LHCN-M2 (cell line): Measurements from ENCODE around the gene SLC9A3. TPM values are rescaled to one million over a fixed set of nuclear protein-coding genes. Genes with fewer than 3 reads are reported as not detected.
"Not testable (repeated sequence)": the region's sequence is repeated elsewhere in the genome, so short reads cannot be mapped to it uniquely, and the experiment has no call there.

Experiments used
- DNase-seq: peaks from one replicate; pipeline ENCODE4 v3.0.0-alpha.2; 2012; ENCODE audit warnings: low read depth
- polyA plus RNA-seq: library from polyadenylated mRNA; unstranded; fragments of >200 nt; gene quantifications from one replicate; pipeline ENCODE4 v1.2.1, GENCODE V29; 2012; ENCODE audit warnings: missing spikeins
- total RNA-seq: library from RNA; depleted of rRNA; stranded (reverse); fragments of >200 nt; gene quantifications from 2 replicates; pipeline ENCODE4 v1.2.3, GENCODE V29; 2014; rRNA removed

SLC9A3 gene
- 4.2 and 4.4 TPM in 2 replicates for total RNA-seq
- 0.72 TPM for polyA plus RNA-seq

- no peak for DNase-seq
Observed at GRCh38 chr5:524234-524972, at the start of gene SLC9A3. Gene SLC9A3 (minus strand): TSS chr5:524449.

DNA sequence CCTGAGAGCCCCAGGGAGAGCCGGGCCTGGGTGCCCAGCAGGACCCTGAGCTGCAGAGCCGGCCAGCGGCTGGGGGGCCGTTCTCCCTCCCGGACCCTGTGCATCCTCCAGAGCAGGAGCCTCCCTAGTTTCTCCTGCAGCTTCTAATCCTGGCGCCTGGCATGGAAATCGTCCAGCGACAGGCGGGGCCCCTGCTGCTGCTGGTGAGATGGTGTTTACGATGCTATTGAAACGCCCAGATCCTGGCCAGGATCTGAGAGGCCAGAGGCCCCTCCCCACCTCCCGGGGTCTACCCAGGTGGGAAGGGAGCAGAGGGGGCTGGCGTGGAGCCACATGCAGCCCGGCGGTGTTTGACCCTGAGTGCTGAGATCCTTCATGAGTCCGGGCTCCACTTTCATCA, 49.7 kb upstream of the SLC9A3 start:
- DNase-seq = no peak

GRCh38 chr5:573206-573605, 49.0 kb upstream of the SLC9A3 start:
- no peak for DNase-seq

- no peak for DNase-seq
Observed at GRCh38 chr5:572398-573019, 48.3 kb upstream of the SLC9A3 start.

DNA sequence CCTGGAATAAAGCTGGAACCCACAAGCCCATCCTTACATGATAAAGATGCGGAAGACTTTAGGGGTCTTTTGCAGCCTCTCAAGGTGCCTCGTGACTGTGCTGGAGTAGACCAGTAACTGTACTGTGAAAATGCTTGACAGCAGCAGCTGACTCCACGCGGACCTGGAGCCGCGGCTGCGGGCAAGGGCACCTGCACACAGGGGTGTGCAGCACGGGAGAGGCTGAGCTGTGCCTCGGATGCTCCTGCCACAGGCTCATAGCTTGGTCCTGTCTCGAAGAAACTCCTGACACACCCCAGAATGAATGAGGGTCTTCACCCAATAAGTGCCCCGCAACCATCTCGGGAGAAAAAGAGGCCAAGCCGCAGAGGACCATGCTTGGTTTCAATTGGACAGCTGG, 47.5 kb upstream of the SLC9A3 start:
- DNase-seq = no peak

DNA sequence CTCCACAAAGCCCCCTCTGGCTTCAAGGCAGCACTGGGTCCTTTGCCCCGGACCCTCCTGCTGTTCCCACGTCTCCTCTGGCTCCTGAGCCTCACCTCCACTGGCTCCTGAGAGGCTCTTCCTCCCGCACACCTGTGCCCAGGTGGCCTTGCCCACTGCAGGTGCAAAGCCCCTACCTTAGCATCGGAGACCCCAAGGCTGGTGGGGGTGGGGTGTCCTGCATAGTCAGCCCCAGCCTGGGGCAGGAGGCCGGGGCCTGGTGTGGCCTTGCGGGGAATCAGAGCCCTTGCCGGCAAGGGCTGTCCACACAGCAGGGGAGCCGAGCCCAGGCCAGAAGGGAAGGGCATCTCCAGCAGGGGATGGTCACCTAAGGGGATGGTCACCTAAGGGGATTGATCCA, 46.6 kb upstream of the SLC9A3 start:
- DNase-seq = no peak

- no peak for DNase-seq
Observed at GRCh38 chr5:570446-570845, 46.2 kb upstream of the SLC9A3 start.

DNA sequence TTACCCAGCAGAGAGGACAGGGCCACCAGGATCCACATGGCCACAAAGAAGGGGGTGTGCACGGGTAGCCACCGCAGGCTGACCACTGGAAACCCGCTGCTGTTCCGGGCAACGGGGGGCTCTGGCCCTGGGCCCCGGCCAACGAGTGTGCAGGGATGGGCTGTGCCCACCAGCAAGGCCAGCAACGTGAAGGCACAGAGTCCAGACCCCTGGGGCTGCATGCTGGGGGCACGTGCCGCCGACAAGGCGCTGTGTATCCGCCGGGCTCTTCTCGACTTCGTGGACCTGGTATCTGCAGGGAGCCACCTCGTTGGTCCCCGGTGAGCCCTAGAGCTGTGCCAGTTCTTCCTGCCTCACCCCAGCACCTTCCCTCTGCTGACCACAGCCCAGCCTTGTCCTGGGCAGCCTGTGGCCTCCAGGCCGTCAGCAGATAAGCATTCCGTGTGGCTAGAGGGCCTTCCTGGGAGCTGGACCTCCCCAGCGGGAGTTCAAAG, 45.7 kb upstream of the SLC9A3 start:
- DNase-seq = no peak

DNA sequence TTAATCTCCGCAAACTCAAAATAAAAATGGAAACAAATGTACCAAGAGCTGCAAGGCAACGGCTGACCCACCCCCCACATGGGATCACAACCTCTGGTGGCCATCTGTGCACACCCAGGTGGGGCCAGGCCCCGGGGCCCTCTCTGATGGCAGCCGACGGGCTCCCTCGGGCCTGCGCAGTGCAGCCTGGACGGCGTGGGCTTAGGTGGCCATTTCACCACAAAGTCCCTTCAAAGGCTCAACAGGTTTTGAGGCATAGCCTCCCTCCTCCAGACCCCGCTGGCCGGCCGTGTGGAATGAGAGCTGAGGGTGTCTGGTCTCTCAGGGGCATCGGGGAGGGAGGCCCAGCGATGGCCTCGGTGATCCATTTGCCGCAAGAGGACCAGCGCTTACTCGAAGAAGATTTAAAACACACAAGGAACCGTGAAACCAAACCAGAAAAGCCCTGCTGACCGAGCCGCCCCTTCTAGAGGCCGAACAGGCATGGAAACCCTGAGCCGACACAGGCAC, 45.2 kb upstream of the SLC9A3 start:
- DNase-seq = no peak

DNA sequence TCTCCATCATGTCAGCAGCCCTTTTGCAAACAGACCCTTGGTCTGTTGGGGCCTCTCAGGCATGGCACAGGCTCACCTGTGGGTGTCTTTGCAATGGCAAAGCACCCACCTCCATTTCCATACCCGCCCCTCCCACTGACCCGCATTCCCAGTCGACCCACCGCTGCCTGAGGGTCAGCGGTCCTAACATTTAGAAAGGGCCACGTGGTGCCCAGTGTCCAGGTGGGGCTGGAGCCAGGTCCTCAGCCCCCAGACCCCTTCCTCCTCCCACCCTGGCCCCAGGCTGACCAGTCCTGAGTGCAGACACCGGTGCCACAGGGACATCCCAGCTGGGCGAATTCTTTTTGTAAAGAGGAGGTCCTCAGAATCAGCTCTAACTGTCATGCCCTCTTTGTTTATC, 44.6 kb upstream of the SLC9A3 start:
- no peak for DNase-seq

GRCh38 chr5:568061-568781, 44.0 kb upstream of the SLC9A3 start:
- DNase-seq = no peak

DNA sequence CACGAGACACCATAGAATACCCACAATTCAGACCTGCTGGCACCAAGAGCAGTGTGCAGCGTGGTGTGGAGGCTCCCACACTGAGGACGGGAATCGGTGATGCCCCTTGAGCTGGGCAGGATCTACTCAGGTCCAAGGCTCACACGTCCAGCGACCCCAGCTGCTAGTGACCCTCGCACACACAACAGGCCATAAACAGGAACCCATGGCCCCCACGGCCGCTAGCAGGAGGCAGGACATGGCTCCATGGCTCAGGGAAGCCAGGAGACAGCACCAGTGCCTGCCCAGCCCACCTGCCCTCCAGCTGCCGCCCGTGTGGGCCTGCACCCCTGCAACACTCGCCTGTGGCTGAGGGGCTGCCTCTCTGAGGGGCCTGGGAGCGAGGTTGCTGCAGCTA, 43.4 kb upstream of the SLC9A3 start:
- DNase-seq = no peak

- DNase-seq = no peak
Observed at GRCh38 chr5:566636-567309, 42.5 kb upstream of the SLC9A3 start.

DNA sequence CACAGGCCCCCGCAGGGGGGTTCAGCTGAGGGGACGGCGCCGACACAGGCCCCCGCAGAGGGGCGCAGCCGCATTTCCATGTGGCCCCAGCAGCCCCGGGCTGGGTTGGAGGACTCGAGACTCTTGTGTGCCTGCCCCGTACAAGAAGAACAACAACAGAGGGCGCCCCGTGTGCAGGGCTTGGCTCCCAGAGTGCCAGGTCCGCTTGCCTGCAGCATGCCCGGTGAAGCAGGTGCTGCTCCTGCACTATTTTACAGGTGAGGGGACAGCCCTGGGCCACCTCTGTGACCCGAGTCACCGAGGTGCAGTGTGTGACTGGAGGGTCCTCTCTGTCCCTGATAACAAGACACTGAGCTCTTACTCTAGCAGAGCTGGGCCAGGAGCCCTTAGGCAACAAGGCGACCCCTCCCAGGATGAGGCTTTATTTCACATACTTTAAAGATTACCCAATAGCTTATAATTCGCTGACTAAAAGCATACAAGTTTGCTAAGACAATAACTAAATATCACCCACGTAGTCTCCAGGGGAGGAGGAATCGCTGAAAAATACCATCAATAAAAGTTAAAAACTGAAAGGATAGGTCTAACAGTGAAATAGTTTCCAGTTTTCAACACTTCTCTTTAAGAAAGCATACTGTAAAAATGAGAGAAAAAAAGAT, 41.7 kb upstream of the SLC9A3 start:
- DNase-seq = no peak

DNA sequence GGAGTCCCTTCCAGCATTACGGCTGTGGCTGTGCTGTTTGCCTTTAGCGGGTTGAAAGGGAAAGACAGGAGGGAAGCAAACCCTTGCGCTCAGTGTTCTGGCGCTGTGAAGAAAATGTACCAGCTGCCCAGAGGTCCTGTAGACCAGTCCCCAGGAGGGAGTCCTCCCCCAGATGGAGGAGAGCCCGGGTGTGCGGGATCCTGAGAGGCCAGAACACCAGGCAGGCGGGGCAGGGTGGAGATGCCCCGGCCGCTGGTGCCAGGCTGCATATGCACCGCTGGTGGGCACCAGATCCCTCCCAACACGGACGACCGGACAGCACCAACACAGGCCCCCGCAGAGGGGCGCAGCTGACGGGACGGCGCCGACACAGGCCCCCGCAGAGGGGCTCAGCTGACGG, 37.2 kb upstream of the SLC9A3 start:
- DNase-seq = no peak

GRCh38 chr5:560792-561166, 36.5 kb upstream of the SLC9A3 start:
- no peak for DNase-seq

DNA sequence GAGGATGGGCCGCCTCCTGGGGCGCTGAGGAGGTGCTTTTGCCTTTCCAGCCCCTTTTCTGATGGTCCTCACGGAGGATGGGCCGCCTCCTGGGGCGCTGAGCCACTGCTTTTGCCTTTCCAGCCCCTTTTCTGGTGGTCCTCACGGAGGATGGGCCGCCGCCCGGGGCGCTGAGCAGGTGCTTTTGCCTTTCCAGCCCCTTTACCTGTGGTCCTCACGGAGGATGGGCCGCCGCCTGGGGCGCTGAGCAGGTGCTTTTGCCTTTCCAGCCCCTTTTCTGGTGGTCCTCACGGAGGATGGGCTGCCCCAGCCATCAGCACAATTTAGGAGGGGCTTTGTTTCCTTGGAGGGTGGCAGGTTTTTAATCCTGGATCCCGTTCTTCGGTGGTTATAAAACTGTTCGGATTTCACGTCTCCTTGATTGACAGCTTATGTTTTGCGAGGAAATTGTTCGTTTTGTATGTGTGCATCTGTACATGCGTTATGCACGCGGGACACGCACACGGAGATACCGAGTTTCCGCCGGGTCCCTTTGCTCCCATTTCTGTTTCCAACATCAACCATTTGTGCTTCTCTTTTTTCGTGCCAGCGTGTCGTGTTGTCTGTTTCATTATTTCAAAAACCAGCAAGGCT, 34.7 kb upstream of the SLC9A3 start:
- no peak for DNase-seq

DNA sequence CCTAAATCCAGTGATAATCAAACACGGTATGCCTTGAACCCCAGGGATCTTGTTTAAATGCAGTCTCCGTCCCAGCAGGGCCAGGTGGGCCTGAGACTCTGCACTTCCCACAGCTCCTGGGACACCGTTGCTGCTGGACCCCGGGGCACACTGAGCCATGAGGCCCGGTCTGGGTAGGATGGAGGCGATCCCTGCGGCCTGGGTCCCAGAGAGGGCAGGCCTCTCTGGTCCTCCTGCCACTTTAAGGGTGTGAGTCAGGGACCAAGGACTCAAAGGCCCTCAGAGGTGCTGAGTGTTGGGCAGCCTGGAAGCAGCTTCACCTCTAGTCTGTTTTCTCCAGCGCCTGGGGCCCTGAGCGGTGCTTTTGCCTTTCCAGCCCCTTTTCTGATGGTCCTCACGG, 34.1 kb upstream of the SLC9A3 start:
- DNase-seq = no peak

DNA sequence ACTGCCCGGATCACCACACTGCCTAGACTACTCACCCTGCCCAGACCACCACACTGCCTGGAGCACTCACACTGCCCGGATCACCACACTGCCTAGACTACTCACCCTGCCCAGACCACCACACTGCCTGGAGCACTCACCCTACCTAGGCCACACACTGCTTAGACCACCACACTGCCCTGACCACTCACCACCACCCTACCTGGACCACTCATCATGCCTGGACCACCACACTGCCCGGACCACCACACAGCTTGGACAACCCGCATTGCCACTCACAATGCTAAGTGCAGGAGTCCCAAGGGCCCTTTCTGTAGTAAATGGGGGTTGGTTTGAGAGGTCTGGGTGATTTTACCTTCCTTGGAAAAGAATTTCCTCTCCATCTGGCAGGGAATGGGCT, 33.7 kb upstream of the SLC9A3 start:
- not testable (repeated sequence) for DNase-seq

- DNase-seq = no peak
Observed at GRCh38 chr5:556909-557441, 32.7 kb upstream of the SLC9A3 start.
